ENCODE measurements around the gene PTPMT1. TPM values are rescaled to one million over a fixed set of nuclear protein-coding genes. Genes with fewer than 3 reads are reported as not detected.
A peak's percentile ranks its signal among the peaks of the same experiment; 100 is the strongest.
"Not testable (repeated sequence)": the region's sequence is repeated elsewhere in the genome, so short reads cannot be mapped to it uniquely, and the experiment has no call there.

The PTPMT1 gene
- total RNA-seq, 1 donor from 2014 or later, result 27.5 TPM

GRCh38 chr11:47523490-47524225 is 41.7 kb upstream of the PTPMT1 start:
- Mint-ChIP-seq H3K9me3 (ENCODE audit: unreplicated experiment) (peaks cover 5% of the 10 kb centered on the region), H3K27ac (ENCODE audit: unreplicated experiment) (peak overlapping the region; percentile 98), H3K36me3 (ENCODE audit: unreplicated experiment) (no peaks in the 10 kb centered on the region), H3K4me3 (ENCODE audit: unreplicated experiment) (peak overlapping the region; percentile 83), H3K4me1 (ENCODE audit: low read depth, unreplicated experiment) (peaks cover 31% of the 10 kb centered on the region), H3K27me3 (ENCODE audit: unreplicated experiment) (peaks cover 5% of the 10 kb centered on the region)
- DNase-seq, result no peak
- TF ChIP-seq CTCF (IDR thresholded peaks at IDR 0.05; ENCODE audit: partially characterized antibody, unreplicated experiment), result no peak

GRCh38 chr11:47524291-47524874 is 41.0 kb upstream of the PTPMT1 start:
- no peak for TF ChIP-seq CTCF (IDR thresholded peaks at IDR 0.05; ENCODE audit: partially characterized antibody, unreplicated experiment)
- H3K27me3 Mint-ChIP-seq (ENCODE audit: unreplicated experiment), result peaks cover 3% of the 10 kb centered on the region
- peaks cover 4% of the 10 kb centered on the region for H3K9me3 Mint-ChIP-seq (ENCODE audit: unreplicated experiment)
- peaks cover 29% of the 10 kb centered on the region for H3K4me1 Mint-ChIP-seq (ENCODE audit: low read depth, unreplicated experiment)
- DNase-seq, result peak; percentile 61
- H3K27ac Mint-ChIP-seq (ENCODE audit: unreplicated experiment), result peak overlapping the region; percentile 98
- no peaks in the 10 kb centered on the region for H3K36me3 Mint-ChIP-seq (ENCODE audit: unreplicated experiment)
- H3K4me3 Mint-ChIP-seq (ENCODE audit: unreplicated experiment), result peak overlapping the region; percentile 83

- not testable (repeated sequence) for H3K27me3 Mint-ChIP-seq (ENCODE audit: unreplicated experiment); H3K36me3 Mint-ChIP-seq (ENCODE audit: unreplicated experiment); H3K9me3 Mint-ChIP-seq (ENCODE audit: unreplicated experiment); DNase-seq; H3K4me3 Mint-ChIP-seq (ENCODE audit: unreplicated experiment)
- peaks cover 28% of the 10 kb centered on the region for H3K4me1 Mint-ChIP-seq (ENCODE audit: low read depth, unreplicated experiment)
- H3K27ac Mint-ChIP-seq (ENCODE audit: unreplicated experiment), result peak overlapping the region; percentile 90
Measured at GRCh38 chr11:47526032-47526431, 39.4 kb upstream of the PTPMT1 start.

- H3K4me1 Mint-ChIP-seq (ENCODE audit: low read depth, unreplicated experiment), result peaks cover 33% of the 10 kb centered on the region
- DNase-seq, result no peak
- H3K36me3 Mint-ChIP-seq (ENCODE audit: unreplicated experiment), result no peaks in the 10 kb centered on the region
- H3K27me3 Mint-ChIP-seq (ENCODE audit: unreplicated experiment), result peaks cover 3% of the 10 kb centered on the region
- H3K27ac Mint-ChIP-seq (ENCODE audit: unreplicated experiment), result no peak overlapping the region
- peaks cover 7% of the 10 kb centered on the region for H3K9me3 Mint-ChIP-seq (ENCODE audit: unreplicated experiment)
- no peak for TF ChIP-seq CTCF (IDR thresholded peaks at IDR 0.05; ENCODE audit: partially characterized antibody, unreplicated experiment)
- H3K4me3 Mint-ChIP-seq (ENCODE audit: unreplicated experiment), result no peak overlapping the region
Measured at GRCh38 chr11:47527186-47527585, 38.2 kb upstream of the PTPMT1 start.

- Mint-ChIP-seq H3K27me3 (ENCODE audit: unreplicated experiment) (no peaks in the 10 kb centered on the region), H3K9me3 (ENCODE audit: unreplicated experiment) (peaks cover 3% of the 10 kb centered on the region)
Measured at GRCh38 chr11:47529951-47530350, 35.4 kb upstream of the PTPMT1 start.

GRCh38 chr11:47530721-47531120 is 34.7 kb upstream of the PTPMT1 start:
- Mint-ChIP-seq H3K27ac (ENCODE audit: unreplicated experiment) (peak overlapping the region; percentile 80), H3K4me1 (ENCODE audit: low read depth, unreplicated experiment) (peaks cover 24% of the 10 kb centered on the region)
- not testable (repeated sequence) for DNase-seq; H3K9me3 Mint-ChIP-seq (ENCODE audit: unreplicated experiment); H3K36me3 Mint-ChIP-seq (ENCODE audit: unreplicated experiment); H3K27me3 Mint-ChIP-seq (ENCODE audit: unreplicated experiment); H3K4me3 Mint-ChIP-seq (ENCODE audit: unreplicated experiment)

More at GRCh38 chr11:47529951-47530350, 35.4 kb upstream of the PTPMT1 start:
- H3K4me1 Mint-ChIP-seq (ENCODE audit: low read depth, unreplicated experiment), result peaks cover 27% of the 10 kb centered on the region
- no peak for DNase-seq
- no peaks in the 10 kb centered on the region for H3K36me3 Mint-ChIP-seq (ENCODE audit: unreplicated experiment)
- H3K27ac Mint-ChIP-seq (ENCODE audit: unreplicated experiment), result peak overlapping the region; percentile 80
- no peak for TF ChIP-seq CTCF (IDR thresholded peaks at IDR 0.05; ENCODE audit: partially characterized antibody, unreplicated experiment)
- H3K4me3 Mint-ChIP-seq (ENCODE audit: unreplicated experiment), result no peak overlapping the region

All from glutamatergic neuron (in vitro differentiated cells).